Ishikawa (cell line): ENCODE data around the gene LPCAT1.
A peak's percentile ranks its signal among the peaks of the same experiment; 100 is the strongest.

Source experiments
- CEBPB ChIP-seq: IDR thresholded peaks from 2 replicates; pipeline ENCODE4 v1.6.1; 2012
- CREB1 ChIP-seq: IDR thresholded peaks from 2 replicates; pipeline ENCODE4 v1.6.1; 2012; ENCODE audit warnings: low read depth
- EGR1 ChIP-seq: IDR thresholded peaks from 2 replicates; pipeline ENCODE4 v1.6.1; 2012
- EP300 ChIP-seq: IDR thresholded peaks from 2 replicates; pipeline ENCODE4 v1.6.1; 2012; ENCODE audit warnings: borderline replicate concordance
- FOXM1 ChIP-seq: IDR thresholded peaks from 2 replicates; pipeline ENCODE4 v1.6.1; 2012; ENCODE audit warnings: low read depth, borderline replicate concordance
- NFIC ChIP-seq: IDR thresholded peaks from 2 replicates; pipeline ENCODE4 v1.6.1; 2012
- RAD21 ChIP-seq: IDR thresholded peaks from 2 replicates; pipeline ENCODE4 v1.6.1; 2012; ENCODE audit warnings: low read depth
- TAF1 ChIP-seq: IDR thresholded peaks from 2 replicates; pipeline ENCODE4 v1.6.1; 2012; ENCODE audit warnings: low read depth, mild to moderate bottlenecking
- TCF12 ChIP-seq: IDR thresholded peaks from 2 replicates; pipeline ENCODE4 v1.6.1; 2012; ENCODE audit warnings: low read depth
- TEAD4 ChIP-seq: IDR thresholded peaks from 2 replicates; pipeline ENCODE4 v1.6.1; 2012
- YY1 ChIP-seq: IDR thresholded peaks from 2 replicates; pipeline ENCODE4 v1.6.1; 2012; ENCODE audit warnings: low read depth
- ZBTB7A ChIP-seq: IDR thresholded peaks from 2 replicates; pipeline ENCODE4 v1.6.1; 2012; ENCODE audit warnings: low read depth
- TF ChIP-seq, protein P1 (sequence below): IDR thresholded peaks from 2 replicates; pipeline ENCODE4 v1.6.1; 2012
- TF ChIP-seq, protein P2 (sequence below): IDR thresholded peaks from 2 replicates; pipeline ENCODE4 v1.6.1; 2012; ENCODE audit warnings: low read depth, mild to moderate bottlenecking
- TF ChIP-seq, protein P3 (sequence below): IDR thresholded peaks from 2 replicates; pipeline ENCODE4 v1.6.1; 2012

LPCAT1 gene

DNA sequence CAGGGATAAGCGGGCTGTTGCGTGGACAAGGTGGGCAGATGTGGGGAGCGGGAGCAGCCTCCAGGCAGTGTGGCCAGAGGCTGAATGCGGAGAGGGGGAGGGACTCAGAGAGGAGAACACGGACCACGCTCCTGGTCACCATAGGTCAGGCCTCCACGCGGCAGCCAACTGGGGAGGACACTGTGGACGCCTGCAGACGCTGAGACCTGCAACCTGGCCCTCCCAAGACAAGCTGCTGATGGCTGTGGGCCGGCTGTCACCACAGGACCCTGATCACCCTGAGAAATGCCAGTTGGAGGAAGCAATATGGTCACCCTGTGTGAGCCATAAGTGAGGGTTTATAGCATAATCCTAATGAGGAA is 16.8 kb downstream of the LPCAT1 start:
- TF ChIP-seq, protein P1, sequence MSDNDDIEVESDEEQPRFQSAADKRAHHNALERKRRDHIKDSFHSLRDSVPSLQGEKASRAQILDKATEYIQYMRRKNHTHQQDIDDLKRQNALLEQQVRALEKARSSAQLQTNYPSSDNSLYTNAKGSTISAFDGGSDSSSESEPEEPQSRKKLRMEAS = no peak
- no peak for TF ChIP-seq CEBPB
- no peak for TF ChIP-seq YY1
- TF ChIP-seq RAD21 = no peak
- no peak for TF ChIP-seq TCF12
- TF ChIP-seq, protein P2, sequence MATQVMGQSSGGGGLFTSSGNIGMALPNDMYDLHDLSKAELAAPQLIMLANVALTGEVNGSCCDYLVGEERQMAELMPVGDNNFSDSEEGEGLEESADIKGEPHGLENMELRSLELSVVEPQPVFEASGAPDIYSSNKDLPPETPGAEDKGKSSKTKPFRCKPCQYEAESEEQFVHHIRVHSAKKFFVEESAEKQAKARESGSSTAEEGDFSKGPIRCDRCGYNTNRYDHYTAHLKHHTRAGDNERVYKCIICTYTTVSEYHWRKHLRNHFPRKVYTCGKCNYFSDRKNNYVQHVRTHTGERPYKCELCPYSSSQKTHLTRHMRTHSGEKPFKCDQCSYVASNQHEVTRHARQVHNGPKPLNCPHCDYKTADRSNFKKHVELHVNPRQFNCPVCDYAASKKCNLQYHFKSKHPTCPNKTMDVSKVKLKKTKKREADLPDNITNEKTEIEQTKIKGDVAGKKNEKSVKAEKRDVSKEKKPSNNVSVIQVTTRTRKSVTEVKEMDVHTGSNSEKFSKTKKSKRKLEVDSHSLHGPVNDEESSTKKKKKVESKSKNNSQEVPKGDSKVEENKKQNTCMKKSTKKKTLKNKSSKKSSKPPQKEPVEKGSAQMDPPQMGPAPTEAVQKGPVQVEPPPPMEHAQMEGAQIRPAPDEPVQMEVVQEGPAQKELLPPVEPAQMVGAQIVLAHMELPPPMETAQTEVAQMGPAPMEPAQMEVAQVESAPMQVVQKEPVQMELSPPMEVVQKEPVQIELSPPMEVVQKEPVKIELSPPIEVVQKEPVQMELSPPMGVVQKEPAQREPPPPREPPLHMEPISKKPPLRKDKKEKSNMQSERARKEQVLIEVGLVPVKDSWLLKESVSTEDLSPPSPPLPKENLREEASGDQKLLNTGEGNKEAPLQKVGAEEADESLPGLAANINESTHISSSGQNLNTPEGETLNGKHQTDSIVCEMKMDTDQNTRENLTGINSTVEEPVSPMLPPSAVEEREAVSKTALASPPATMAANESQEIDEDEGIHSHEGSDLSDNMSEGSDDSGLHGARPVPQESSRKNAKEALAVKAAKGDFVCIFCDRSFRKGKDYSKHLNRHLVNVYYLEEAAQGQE = no peak
- no peak for TF ChIP-seq EP300
- TF ChIP-seq, protein P3, sequence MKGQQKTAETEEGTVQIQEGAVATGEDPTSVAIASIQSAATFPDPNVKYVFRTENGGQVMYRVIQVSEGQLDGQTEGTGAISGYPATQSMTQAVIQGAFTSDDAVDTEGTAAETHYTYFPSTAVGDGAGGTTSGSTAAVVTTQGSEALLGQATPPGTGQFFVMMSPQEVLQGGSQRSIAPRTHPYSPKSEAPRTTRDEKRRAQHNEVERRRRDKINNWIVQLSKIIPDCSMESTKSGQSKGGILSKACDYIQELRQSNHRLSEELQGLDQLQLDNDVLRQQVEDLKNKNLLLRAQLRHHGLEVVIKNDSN = no peak

DNA sequence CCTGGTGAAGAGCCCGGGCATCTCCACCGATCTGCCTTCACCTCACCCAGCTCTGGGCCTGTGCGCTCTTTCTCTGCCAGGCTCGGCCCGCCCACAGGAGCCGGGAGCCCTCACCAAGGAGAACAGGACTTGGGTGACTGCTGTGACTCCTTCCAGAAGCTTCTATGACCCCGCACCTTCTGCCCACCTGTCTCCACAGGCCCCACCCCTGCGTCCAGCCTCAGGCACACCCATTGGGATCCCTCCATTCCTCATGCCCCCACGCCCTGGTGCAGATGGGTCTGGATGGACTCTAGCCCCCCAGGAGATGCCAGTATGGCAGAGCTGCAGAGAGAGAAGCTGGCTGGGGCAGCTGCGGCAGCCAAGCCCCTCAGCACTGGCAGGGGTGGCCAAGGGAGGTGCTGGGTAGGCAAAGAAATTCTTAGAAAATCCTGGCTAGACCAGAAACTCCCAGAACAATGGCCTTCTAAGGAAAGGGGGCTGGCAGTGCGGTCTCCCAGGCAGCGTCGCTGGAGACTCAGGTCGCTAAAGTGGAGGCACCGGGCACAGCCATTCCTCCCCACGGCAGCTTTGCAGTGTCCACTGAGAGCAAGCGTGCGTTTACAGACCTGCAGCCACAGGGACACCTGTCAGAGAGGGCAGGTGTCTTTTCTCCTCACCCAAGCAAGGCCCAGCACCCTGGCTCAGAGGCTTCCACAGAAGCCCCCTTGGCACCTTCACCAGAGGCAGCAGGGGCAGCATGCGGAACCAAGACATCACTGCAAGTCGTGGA is 17.3 kb downstream of the LPCAT1 start:
- TF ChIP-seq TAF1 = no peak
- TF ChIP-seq, protein P1 = no peak

DNA sequence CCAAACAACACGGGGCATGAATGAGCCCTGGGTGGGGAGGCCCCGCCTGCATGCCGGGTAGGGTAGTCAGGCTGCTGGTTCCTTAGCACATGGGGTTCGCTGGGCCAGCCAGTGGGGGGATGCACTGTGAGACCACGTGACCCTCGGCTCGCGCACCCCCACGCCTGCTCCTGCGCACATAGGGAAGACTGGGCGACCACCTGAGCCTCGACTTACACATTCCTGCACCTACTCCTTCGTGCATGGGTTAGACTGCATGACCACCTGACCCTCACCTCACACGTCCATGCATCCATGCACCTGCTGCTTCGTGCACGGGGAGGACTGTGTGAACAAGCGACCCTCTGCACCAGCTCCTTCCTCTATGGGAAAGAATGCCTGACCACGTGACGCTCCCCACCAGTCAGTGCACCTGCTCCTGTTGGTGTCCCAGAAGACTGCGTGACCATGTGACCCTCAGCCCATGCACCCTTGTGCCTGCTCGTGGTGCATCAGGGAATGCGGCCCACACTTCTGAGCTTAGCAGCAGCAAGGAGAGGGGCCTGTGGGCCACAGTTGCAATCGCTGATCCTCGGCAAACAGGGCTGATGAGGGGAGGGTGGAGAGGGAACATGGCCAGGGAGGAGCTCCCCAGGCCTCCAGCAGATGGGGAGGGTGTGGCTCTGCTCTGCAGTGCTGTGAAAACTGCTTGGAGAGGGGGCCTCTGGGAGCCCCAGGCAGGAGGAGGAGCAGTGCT is 18.1 kb downstream of the LPCAT1 start:
- TF ChIP-seq TEAD4 (no peak), EP300 (no peak), EGR1 (no peak)
- TF ChIP-seq, protein P3 = peak; percentile 24; the same call in 1 of the 2 replicates

DNA sequence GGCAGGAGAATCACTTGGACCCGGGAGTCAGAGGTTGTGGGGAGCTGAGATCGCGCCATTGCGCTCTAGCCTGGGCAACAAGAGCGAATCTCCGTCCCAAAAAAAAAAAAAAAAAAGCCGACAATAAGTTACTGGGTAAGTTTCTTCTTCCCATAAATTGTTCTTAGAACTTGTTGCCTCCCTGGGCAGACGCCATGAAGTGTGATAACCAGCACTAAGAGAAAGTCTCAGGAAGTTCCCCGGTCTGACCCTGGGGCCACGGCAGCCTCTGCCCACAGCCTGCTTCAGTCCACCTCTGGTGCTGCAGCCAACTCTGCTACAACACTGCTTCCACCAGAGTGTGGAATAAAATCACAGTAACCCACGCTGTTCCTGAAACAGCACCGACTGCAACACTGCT is 19.1 kb downstream of the LPCAT1 start:
- no peak for TF ChIP-seq YY1
- TF ChIP-seq ZBTB7A = no peak
- TF ChIP-seq CEBPB = no peak
- TF ChIP-seq TCF12 = no peak
- TF ChIP-seq TAF1 = no peak
- TF ChIP-seq FOXM1 = no peak
- TF ChIP-seq EGR1 = no peak
- TF ChIP-seq, protein P3 = no peak
- TF ChIP-seq, protein P1 = no peak
- no peak for TF ChIP-seq CREB1
- no peak for TF ChIP-seq NFIC
- TF ChIP-seq TEAD4 = no peak
- no peak for TF ChIP-seq RAD21
- no peak for TF ChIP-seq EP300

DNA sequence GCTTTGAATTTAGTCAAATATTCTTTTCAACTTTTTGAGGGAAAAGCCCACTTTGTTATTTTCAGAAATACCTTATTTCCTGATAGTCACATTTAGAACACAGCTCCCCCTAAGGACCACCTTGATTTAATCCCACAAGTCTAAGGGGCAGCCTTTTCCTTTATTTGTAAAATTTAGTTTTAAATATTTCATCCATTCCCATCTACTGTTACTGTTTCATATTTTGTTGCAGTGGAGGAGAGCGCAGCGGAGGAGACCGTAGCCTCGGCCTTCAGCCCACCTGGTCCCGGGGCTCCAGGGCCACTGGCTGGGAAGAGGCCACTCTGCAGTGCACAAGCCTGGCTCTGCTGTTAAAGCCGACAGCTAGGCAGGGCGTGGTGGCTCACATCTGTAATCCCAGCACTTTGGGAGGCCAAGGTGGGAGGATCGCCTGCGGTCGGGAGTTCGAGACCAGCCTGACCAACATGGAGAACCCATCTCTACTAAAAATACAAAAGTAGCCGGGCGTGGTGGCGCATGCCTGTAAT is 19.6 kb downstream of the LPCAT1 start:
- no peak for TF ChIP-seq CREB1
- no peak for TF ChIP-seq FOXM1
- no peak for TF ChIP-seq TEAD4
- TF ChIP-seq ZBTB7A = no peak

DNA sequence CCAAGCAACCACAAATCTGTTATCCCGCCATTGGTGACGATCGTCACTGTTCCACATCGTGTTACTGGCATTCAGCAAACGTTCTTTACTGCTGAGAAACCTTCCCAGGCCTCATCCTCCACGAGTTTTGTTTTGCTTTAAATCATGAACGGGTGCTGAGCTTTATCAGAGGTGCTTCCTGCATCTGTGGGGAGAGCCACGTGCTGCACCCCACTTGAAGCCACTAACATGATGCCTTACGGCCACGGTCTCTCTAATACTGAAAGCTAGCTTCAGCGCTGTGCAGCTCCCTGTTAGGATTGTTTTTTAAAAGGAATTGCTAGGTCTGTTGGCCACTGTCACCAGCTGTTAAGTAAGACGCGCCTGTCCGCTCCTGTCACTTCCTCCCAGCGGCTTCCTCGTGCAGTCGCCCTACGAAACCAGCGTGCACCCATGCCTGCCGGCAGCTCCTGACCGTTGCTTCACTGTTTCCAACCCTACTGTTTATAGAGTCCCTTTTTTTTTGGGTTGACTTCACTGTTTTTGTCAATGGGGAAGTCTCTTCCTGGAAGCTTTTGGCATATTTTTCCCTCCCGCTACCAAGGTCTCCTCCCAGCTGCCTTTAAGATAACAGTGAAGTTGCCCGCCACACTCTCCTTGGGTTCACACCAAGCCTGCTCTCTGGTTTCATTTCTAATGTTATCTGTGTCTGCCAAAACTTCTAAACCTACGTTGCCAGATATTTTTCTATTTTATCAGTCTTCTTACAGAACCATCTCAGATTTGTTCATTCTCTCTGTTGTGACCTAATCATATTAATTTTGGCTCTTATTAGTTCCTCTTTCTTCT is 20.3 kb downstream of the LPCAT1 start:
- TF ChIP-seq, protein P1 = no peak
- TF ChIP-seq CEBPB = no peak
- TF ChIP-seq YY1 = no peak
- TF ChIP-seq TEAD4 = no peak
- TF ChIP-seq RAD21 = no peak
- no peak for TF ChIP-seq TCF12
- TF ChIP-seq NFIC = no peak
- TF ChIP-seq FOXM1 = no peak
- TF ChIP-seq ZBTB7A = no peak
- no peak for TF ChIP-seq EGR1
- TF ChIP-seq, protein P2 = no peak
- TF ChIP-seq EP300 = no peak
